NOMO-1 treated with dmso at 0.1 percent for 144 hours (cell line): ENCODE results near the gene ACOT9.
A peak's percentile ranks its signal among the peaks of the same experiment; 100 is the strongest.
"Not testable (repeated sequence)": the region's sequence is repeated elsewhere in the genome, so short reads cannot be mapped to it uniquely, and the experiment has no call there.

Experiments
- DNase-seq: peaks from one replicate; lab custom pipeline; 2025; ENCODE audit not compliant: unreplicated experiment; lab: John Stamatoyannopoulos, UW

Gene ACOT9

DNA sequence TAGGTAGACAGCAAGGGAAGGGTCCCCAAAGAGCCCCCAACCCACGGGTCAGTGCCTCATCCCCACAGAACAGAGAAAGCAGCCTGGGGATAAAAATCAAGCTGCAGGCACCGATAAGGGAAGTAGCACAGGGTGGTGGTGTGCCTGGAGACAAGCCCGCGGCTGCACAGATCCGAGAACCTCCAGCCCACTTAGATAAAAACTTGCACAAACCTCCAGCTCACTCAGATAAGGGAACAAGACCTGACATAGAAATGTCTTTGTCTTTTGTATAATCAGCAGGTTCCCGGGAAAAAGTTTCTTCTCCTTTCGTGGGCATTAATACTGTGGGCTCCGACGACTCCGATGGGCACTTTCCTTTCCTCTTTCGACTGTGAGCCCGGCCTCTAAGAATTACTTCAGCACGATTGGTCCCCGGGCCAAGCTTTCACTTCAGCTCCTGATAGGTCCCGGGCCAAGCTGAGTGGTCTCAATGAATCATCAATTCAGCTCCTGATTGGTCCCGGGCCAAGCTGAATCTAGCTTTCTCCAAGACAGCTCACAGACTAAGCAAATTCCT lies 43.4 kb downstream of the ACOT9 start:
- peak; percentile 69 for DNase-seq

DNA sequence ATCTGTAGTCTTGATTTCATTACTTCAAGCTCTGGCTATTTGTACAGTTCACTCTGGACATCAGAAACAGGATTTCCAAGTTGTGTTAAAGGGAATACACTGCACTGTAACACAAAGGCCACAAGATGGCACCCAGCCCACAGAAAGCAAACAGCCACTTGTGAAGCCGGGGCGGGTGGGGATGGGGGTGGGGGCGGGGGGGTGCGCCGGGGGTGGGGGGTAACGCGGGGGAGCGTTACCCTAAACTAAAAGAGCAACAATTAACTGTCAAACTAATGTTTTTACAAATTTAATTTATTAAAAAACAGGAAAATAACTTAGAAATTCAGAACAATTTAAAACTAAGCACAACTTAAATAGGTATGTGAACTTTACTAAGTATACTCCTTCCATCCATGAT lies 48.5 kb downstream of the ACOT9 start:
- DNase-seq: no peak

DNA sequence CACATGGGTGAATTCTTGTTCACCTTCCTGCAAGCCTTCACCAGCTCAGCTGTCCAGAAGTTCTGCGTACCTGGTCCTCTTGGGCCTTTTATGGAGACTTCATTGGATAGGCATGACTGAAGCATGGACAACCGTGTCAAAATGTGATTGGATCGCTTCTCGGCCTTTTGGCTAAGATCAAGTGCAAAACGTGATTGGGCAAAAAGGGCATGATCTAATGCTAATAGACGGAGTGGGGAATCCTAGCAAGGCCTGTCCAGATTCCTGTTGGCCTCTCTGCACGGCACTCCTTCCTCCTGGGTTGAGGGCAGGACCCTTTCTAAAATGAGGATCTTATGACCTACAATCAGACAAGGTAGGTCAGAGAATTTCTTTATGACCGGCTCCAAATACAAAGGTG lies 50.9 kb downstream of the ACOT9 start:
- no peak for DNase-seq

DNA sequence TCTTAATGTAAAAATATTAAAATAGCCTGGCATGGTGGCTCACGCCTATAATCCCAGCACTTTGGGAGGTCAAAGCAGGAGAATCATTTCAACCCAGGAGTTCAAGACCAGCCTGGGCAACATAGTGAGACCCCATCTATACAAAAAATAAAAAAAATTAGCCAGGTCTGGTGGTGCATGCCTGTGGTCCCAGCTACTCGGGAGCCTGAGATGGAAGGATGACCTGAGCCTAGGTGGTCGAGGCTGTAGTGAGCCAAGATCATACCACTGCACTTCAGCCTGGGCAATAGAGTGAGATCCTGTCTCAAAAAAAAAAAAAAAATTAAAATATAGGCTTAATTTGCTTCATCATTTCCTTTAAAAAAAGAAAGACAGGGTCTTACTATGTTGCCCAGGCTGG lies 66.6 kb downstream of the ACOT9 start:
- DNase-seq: not testable (repeated sequence)

DNA sequence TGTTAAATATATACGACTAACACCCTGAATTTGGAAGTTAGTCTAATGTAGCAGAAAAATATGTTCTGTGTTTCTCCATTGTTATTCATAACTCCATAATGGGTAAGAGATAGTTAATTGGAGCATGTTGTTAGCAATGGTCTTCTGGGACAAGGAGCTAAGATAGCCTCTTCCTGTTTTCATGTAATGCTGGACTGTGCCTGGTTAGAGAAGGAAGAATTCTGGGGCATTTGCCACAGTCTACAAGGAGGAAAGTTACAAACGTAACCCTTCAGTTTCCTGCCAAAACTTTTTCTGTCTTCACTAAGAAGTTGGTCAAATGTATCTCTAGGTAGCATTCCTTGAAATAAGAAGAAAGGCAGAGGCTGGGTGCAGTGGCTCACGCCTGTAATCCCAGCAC lies 70.0 kb downstream of the ACOT9 start:
- DNase-seq: no peak

DNA sequence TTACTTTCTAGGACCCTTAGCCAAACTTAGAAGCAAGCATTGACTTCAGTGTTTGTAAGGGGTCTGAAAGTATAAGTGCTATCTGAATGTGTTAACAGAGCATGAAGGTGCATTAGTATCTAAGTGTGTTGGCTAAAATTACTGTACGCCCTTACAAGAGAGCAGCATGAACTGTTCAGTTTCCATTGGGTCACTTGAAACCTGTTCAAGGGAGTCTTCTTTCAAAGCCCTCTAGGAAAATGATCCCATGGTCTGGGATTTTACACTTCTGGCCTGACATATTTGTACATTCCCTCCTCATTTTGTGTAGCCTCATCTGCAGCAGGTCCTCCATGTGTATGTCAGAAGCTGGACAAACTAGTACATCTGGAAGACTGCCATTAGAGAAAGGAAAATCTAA lies 72.5 kb downstream of the ACOT9 start:
- DNase-seq: no peak

DNA sequence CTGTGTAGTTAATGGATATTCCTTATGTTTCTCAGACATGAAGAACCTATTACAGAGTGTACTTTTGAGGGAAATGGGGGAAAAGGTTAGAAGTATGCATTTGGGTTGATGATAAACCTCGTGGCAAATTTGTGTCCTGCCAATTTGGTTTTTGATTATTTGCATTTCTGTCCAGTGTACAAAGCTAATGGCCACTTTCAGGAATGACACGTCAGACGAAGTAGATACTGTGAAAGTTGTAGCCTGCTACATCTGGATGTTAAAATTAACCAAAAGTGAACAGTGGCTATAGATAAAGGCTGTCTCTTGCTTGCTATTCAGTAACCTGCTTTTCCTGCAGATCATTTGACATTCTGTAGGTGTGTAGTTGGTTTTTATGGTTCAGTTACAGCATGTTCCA lies 74.7 kb downstream of the ACOT9 start:
- DNase-seq: no peak

DNA sequence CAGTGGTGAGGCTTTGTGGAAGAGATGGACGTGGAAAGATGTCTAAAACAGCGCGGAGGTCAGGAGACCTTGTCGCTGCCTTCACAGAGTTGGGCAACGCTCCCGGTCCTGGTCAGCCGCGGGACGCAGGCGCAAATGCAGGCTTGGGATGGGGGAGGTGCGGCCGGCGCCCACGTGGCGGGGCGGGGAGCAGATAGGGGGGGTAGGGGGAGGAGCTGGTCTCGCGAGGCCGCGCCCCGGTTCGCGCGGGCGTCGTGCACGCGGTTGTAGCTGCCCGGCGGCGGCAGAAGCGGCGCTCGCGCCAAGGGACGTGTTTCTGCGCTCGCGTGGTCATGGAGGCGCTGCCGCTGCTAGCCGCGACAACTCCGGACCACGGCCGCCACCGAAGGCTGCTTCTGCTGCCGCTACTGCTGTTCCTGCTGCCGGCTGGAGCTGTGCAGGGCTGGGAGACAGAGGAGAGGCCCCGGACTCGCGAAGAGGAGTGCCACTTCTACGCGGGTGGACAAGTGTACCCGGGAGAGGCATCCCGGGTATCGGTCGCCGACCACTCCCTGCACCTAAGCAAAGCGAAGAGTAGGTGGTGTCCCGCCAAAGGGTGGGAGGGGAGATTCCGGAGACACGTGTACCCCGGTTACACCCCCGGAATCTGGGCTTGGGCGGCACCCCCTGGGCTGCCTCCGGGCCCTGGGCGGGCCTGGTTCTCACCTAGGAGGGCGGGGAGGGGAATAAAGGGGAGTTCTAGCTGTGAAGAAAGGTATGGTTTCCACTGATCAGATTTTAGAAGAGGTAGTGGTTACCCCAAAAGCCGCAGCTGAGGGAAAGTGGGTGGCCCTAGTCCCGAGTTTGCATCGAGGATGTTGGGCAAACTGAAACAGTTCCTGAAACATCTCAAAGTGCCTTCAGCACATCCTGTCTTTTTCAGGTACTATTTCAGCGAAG lies 75.6 kb downstream of the ACOT9 start, which contains the start of gene PRDX4:
Gene PRDX4 (plus strand): TSS at position 255 of the 939 bp plus-strand sequence. CDS start 78 bp downstream, at position 333.
- DNase-seq: peak; percentile 49

DNA sequence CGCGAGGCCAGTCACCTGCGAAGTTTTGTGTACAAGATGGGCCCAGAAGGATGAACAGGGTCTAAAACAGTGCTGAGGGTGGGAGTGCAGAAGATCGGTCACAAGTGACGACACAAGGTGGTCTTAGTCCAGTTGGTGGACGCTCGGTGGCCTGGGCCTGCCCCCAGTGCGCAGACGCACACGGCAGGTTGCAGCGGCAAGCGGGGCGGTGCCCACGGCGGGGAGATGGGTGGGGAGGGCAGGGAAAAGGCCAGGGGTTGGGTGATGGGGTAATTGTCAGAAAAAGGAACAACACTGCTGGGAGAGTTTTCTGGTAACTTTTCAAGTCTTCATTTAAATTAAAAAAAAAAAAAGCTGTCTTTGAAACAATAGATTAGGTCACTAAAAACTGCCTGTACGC lies 76.8 kb downstream of the ACOT9 start:
- DNase-seq: no peak

DNA sequence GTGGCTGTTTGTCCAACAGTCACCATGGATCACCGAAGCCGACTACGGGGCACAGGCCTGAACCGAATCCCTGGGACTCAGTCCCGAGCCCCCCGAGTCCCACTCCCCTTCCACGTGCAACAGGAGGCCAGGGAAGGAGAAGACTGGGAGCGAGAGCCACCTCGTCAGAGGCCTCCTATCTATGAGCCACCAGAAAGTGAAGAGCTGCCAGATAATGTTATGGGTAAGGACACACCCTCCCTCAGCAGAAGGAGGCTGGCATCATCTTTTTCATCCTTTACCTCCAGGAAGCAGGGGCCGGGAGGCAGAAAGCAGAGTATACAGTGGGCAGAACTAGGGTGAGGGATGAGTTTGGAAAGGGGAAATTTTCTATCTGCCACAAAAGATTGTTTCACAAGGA lies 78.6 kb downstream of the ACOT9 start:
- DNase-seq: no peak

DNA sequence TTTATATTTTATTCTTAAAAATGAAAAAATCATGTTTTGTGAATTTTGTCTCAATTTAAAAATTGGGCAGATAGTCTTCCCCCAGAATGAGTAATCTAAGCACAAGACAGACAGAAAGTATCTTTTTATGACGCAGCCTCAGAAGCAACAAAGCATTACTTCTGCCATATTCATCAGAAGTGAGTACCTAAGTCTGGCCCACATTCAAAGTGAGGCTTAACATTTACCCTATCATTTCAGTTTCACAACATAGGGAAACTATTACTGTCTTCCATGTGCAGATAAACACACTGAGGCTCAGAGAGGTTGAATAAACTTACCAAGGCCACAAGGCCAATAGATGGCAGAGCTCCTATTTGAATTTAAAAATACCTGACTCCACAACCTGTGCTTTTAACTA lies 80.2 kb downstream of the ACOT9 start:
- no peak for DNase-seq

DNA sequence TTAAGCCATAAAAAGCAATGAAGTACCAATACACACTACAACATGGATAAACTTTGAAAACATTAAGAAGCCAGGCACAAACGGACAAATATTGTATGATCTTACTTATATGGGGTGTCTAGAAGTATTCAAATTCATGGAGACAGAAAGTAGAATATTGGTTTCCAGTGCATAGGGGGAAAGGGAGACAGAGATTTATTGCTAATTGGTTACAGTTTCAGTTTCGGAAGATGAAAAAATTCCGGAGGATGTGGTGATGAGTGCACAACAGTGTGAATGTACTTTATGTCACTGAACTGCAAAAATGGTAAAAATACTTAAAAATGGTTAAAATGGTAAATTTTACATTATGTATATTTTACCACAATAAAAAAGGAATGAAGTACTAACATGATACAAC lies 80.9 kb downstream of the ACOT9 start:
- DNase-seq: no peak

DNA sequence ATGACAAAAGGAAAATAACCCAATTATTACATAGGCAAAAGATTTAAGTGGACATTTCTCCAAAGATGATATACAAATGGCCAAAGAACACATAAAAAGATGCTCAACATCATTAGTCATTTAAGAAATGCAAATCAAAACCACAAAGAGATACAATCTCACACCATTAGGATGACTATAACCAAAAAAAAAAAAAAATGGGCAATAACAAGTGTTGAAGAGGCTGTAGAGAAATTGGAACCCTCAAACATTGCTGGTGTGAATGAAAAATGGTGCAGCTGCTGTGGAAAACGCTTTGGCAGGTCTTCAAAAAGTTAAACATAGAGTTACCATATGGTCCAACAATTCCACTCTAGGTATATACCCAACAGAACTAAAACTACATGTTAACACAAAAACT lies 81.4 kb downstream of the ACOT9 start:
- DNase-seq: no peak

DNA sequence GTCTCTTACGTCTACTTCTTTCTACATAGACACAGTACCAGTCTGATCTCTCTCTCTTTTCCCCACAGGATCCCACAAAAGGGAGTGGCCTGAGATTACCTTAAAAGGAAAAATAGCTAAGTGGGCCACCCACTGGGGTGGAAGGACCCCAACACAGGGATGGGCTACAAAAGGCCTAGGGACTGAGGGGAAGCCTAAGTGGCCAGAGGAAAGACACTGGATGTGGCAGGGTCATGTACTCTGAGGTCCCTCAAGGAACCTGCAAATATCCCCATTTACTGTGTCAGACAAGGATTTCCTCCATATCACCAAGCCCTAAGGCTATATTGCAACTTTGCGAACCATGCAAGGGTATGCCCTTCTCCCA lies 82.3 kb downstream of the ACOT9 start:
- no peak for DNase-seq

DNA sequence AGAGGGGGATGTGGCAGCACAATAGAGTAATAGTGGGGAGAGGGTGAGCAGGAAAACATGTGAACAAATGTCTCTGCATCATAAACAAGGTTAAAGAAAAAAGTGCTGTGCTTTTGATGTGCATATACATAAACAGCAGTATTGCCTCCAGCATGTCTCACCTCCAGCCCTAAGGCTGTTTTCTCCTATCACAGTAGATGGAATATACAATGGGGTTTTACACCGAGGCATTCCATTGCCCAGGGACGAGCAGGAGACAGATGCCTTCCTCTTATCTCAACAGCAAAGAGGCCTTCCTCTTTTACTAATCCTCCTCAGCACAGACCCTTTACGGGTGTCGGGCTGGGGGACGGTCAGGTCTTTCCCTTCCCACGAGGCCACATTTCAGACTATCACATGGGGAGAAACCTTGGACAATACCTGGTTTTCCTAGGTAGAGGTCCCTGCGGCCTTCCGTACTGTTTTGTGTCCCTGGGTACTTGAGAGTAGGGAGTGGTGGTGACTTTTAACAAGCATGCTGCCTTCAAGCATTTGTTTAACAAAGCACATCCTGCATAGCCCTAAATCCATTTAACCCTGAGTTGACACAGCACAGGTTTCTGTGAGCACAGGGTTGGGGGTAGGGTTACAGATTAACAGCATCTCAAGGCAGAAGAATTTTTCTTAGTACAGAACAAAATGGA lies 82.9 kb downstream of the ACOT9 start:
- DNase-seq: not testable (repeated sequence)

DNA sequence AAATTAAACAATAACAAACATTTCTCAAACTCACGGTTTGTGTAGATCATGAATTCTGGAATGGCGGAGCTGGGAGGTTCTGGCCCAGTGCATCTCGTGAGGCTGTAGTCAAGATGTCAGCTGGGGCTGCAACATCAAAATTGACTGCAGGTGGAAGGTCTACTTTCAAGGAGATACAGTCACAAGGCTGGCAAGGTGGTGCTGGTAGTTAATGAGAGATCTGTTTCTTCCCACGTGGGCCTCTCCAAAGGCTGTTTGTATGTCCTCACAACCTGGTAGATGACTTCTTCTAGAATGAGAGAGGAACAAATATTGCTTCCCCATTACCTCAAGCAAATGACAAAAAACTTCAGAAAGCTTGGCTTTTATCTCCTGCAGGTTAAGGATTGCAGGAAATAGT lies 83.7 kb downstream of the ACOT9 start:
- no peak for DNase-seq

DNA sequence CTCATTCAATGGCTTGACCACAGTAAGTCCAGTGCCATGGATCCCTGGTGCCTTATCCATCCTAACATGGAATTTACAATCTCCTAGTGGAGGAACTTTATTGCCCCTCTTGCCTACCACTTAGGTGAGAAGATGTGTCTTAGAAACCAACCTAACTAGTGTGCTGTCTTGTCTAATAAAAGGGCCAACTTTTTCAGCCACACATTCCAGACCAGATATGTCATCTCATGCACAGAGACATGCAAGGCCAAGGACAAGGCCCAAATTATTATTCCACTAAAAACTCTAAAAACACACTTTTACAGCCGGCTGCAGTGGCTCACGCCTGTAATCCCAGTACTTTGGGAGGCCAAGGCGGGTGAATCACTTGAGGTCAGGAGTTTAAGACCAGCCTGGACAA lies 86.4 kb downstream of the ACOT9 start:
- no peak for DNase-seq

DNA sequence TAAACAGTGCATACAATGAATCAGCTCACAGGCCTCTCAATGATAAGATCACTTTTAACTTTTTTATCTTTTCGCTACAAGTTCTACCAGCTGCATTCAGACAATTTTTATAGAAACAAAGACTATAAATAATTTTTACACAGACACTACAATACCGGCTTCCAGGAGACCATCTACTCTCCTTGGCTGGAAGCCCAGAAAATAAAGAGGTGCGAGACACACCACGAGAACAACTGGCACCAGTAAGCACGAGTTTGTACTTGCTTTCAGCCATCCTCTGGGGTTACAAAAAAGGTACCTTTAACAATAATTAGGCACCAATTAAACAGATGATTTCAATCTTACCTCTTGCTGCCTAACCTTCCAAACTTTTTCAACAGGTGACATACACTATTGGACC lies 87.0 kb downstream of the ACOT9 start:
- DNase-seq: no peak
